Neural cell (in vitro differentiated cells): Measurements from ENCODE around the gene ACVR1C. TPM values are rescaled to one million over a fixed set of nuclear protein-coding genes. Genes with fewer than 3 reads are reported as not detected.

Experiments
- H2AFZ ChIP-seq: fragments of 200-600, 300-800 bp; sonication (generic), shearing (Covaris generic); 2 replicates; pipeline ENCODE4 v1.6.0; 2014; ENCODE audit warnings: low read depth, mild to moderate bottlenecking, antibody characterized with exemption, low read length, moderate library complexity
- H3F3A ChIP-seq: fragments of 200-600 bp; shearing (Covaris generic); 2 replicates; pipeline ENCODE4 v1.6.1; 2016; ENCODE audit warnings: mild to moderate bottlenecking, moderate library complexity, mixed read lengths, antibody characterized with exemption, low read length; ENCODE audit not compliant: insufficient read depth, poor library complexity, severe bottlenecking
- H3K27ac ChIP-seq: fragments of 200-600, 300-800 bp; sonication (generic), shearing (Covaris generic); 2 replicates; pipeline ENCODE4 v1.5.1; 2014; ENCODE audit warnings: mild to moderate bottlenecking, low read length, moderate library complexity
- H3K27me3 ChIP-seq: fragments of 300-800, 200-600 bp; sonication (generic), shearing (Covaris generic); 2 replicates; pipeline ENCODE4 v1.6.0; 2014; ENCODE audit warnings: mild to moderate bottlenecking, low read depth, low read length, moderate library complexity; ENCODE audit not compliant: insufficient read depth
- H3K36me3 ChIP-seq: fragments of 300-800, 200-600 bp; sonication (generic), shearing (Covaris generic); 2 replicates; pipeline ENCODE4 v1.5.1; 2014; ENCODE audit warnings: mild to moderate bottlenecking, antibody characterized with exemption, low read length, moderate library complexity; ENCODE audit not compliant: insufficient read depth
- H3K4me2 ChIP-seq: fragments of 300-800, 200-600 bp; sonication (generic), shearing (Covaris generic); 2 replicates; pipeline ENCODE4 v1.6.0; 2014; ENCODE audit warnings: mild to moderate bottlenecking, low read length
- H3K4me3 ChIP-seq: fragments of 300-800, 200-600 bp; sonication (generic), shearing (Covaris generic); 2 replicates; pipeline ENCODE4 v1.5.1; 2014; ENCODE audit warnings: mild to moderate bottlenecking, low read length, moderate library complexity
- H3K79me2 ChIP-seq: fragments of 200-600 bp; shearing (Covaris generic); replicated peaks from 2 replicates; pipeline ENCODE4 v1.6.0; 2014; ENCODE audit warnings: mild to moderate bottlenecking, low read length, moderate library complexity; ENCODE audit not compliant: insufficient read depth
- H3K9ac ChIP-seq: fragments of 300-800, 200-600 bp; sonication (generic), shearing (Covaris generic); 2 replicates; pipeline ENCODE4 v1.6.1; 2016; ENCODE audit warnings: mild to moderate bottlenecking, low read length, mixed read lengths
- H3K9me2 ChIP-seq: fragments of 200-600 bp; shearing (Covaris generic); 2 replicates; pipeline ENCODE4 v1.6.1; 2016; ENCODE audit warnings: mild to moderate bottlenecking, low read length, mixed read lengths; ENCODE audit not compliant: insufficient read depth
- H3K9me3 ChIP-seq: fragments of 200-600, 300-800 bp; sonication (generic), shearing (Covaris generic); 2 replicates; pipeline ENCODE4 v1.6.1; 2016; ENCODE audit warnings: mild to moderate bottlenecking, mixed run types, low read length, moderate library complexity, mixed read lengths
- H4K20me1 ChIP-seq: fragments of 200-600 bp; shearing (Covaris generic); 2 replicates; pipeline ENCODE4 v1.6.1; 2016; ENCODE audit warnings: mild to moderate bottlenecking, mixed run types; ENCODE audit not compliant: insufficient read depth
- EP300 ChIP-seq: fragments of 450-650 bp; conservative IDR thresholded peaks from 2 replicates; pipeline ENCODE4 v1.6.1; 2014; ENCODE audit warnings: antibody characterized with exemption, mild to moderate bottlenecking, moderate library complexity; ENCODE audit not compliant: poor library complexity, severe bottlenecking
- EZH2 ChIP-seq: fragments of 200-600, 300-800 bp; shearing (Covaris generic), sonication (generic); IDR thresholded peaks from 2 replicates; pipeline ENCODE4 v1.6.1; 2014; ENCODE audit warnings: antibody characterized with exemption, low read length, borderline replicate concordance, mild to moderate bottlenecking; ENCODE audit not compliant: insufficient read depth, poor library complexity, severe bottlenecking
- MXI1 ChIP-seq: fragments of 450-650 bp; conservative IDR thresholded peaks from 2 replicates; pipeline ENCODE4 v1.6.1; 2014; ENCODE audit warnings: antibody characterized with exemption, mild to moderate bottlenecking; ENCODE audit not compliant: poor library complexity, severe bottlenecking
- POLR2AphosphoS5 ChIP-seq: IDR thresholded peaks from 2 replicates; pipeline ENCODE4 v1.6.1; 2012
- RAD21 ChIP-seq: fragments of 450-650 bp; conservative IDR thresholded peaks from 2 replicates; pipeline ENCODE4 v1.6.1; 2014; ENCODE audit warnings: antibody characterized with exemption, mild to moderate bottlenecking, moderate library complexity
- SMC3 ChIP-seq: fragments of 450-650 bp; conservative IDR thresholded peaks from 2 replicates; pipeline ENCODE4 v1.6.1; 2014; ENCODE audit warnings: antibody characterized with exemption, mild to moderate bottlenecking, moderate library complexity; ENCODE audit not compliant: poor library complexity
- TAF1 ChIP-seq: IDR thresholded peaks from 2 replicates; pipeline ENCODE4 v1.6.1; 2012; ENCODE audit warnings: low read depth
- polyA plus RNA-seq: library from polyadenylated mRNA; depleted of rRNA; stranded (reverse); fragments of >200 nt; gene quantifications from 2 replicates; pipeline ENCODE4 v1.2.3, GENCODE V29; 2014
- TF ChIP-seq, protein P1 (sequence below): fragments of 450-650 bp; IDR thresholded peaks from 2 replicates; pipeline ENCODE4 v1.5.1; 2014; ENCODE audit warnings: antibody characterized with exemption, mild to moderate bottlenecking, moderate library complexity; ENCODE audit not compliant: poor library complexity, severe bottlenecking
- TF ChIP-seq, protein P2 (sequence below): IDR thresholded peaks from 2 replicates; pipeline ENCODE4 v1.6.1; 2012; ENCODE audit warnings: borderline replicate concordance

The ACVR1C gene
- polyA plus RNA-seq, 1 donor from 2014 or later: 0.26 TPM

DNA sequence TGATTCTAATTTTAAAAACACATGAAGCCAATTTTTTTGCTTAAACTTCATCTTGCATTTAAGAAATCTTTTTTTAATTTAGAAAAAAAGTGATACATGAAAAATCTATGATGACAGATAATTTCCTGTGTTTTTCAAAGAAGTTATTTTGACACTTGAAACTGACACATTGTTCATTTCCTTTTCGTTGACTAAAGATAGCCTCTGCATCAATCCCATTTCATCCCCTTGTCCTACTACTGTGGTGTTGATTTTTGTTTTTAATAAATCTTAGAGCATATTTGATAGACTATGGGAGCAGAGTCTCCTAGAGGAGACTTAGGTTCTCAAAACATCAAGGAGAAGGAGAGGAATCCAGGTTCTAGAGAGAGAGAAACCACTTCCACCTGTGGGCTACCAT, 70.9 kb downstream of the ACVR1C start:
- Histone ChIP-seq H3K27me3 (no peaks in the 10 kb centered on the region), H3K9me3 (no peaks in the 10 kb centered on the region), H3F3A (no peaks in the 10 kb centered on the region), H3K9me2 (no peaks in the 10 kb centered on the region), H3K36me3 (no peaks in the 10 kb centered on the region), H3K9ac (no peak overlapping the region), H4K20me1 (no peaks in the 10 kb centered on the region), H3K4me3 (no peak overlapping the region), H3K27ac (no peak overlapping the region), H2AFZ (no peak overlapping the region), H3K79me2 (no peaks in the 10 kb centered on the region), H3K4me2 (no peak overlapping the region)
- TF ChIP-seq, protein P1, sequence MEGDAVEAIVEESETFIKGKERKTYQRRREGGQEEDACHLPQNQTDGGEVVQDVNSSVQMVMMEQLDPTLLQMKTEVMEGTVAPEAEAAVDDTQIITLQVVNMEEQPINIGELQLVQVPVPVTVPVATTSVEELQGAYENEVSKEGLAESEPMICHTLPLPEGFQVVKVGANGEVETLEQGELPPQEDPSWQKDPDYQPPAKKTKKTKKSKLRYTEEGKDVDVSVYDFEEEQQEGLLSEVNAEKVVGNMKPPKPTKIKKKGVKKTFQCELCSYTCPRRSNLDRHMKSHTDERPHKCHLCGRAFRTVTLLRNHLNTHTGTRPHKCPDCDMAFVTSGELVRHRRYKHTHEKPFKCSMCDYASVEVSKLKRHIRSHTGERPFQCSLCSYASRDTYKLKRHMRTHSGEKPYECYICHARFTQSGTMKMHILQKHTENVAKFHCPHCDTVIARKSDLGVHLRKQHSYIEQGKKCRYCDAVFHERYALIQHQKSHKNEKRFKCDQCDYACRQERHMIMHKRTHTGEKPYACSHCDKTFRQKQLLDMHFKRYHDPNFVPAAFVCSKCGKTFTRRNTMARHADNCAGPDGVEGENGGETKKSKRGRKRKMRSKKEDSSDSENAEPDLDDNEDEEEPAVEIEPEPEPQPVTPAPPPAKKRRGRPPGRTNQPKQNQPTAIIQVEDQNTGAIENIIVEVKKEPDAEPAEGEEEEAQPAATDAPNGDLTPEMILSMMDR: no peak
- TF ChIP-seq SMC3 (no peak), EP300 (no peak), TAF1 (no peak), RAD21 (no peak), MXI1 (no peak), POLR2AphosphoS5 (no peak), EZH2 (no peak)
- TF ChIP-seq, protein P2, sequence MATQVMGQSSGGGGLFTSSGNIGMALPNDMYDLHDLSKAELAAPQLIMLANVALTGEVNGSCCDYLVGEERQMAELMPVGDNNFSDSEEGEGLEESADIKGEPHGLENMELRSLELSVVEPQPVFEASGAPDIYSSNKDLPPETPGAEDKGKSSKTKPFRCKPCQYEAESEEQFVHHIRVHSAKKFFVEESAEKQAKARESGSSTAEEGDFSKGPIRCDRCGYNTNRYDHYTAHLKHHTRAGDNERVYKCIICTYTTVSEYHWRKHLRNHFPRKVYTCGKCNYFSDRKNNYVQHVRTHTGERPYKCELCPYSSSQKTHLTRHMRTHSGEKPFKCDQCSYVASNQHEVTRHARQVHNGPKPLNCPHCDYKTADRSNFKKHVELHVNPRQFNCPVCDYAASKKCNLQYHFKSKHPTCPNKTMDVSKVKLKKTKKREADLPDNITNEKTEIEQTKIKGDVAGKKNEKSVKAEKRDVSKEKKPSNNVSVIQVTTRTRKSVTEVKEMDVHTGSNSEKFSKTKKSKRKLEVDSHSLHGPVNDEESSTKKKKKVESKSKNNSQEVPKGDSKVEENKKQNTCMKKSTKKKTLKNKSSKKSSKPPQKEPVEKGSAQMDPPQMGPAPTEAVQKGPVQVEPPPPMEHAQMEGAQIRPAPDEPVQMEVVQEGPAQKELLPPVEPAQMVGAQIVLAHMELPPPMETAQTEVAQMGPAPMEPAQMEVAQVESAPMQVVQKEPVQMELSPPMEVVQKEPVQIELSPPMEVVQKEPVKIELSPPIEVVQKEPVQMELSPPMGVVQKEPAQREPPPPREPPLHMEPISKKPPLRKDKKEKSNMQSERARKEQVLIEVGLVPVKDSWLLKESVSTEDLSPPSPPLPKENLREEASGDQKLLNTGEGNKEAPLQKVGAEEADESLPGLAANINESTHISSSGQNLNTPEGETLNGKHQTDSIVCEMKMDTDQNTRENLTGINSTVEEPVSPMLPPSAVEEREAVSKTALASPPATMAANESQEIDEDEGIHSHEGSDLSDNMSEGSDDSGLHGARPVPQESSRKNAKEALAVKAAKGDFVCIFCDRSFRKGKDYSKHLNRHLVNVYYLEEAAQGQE: no peak

DNA sequence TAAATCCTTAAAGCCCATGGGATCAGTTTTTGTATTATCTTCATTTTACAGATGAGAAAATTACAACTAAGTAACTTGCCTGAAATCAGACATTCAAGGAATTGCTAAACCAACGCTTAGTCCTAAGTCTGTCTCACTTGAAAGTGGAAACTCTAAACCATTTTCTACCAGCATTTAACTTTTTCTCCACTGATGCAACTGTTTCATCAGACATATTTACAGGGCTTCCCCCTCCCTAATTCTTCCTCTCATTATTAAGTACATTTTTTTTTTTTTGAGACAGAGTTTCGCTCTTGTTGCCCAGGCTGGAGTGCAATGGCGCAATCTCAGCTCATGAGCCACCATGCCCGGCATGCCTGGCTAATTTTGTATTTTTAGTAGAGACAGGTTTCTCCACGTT, 88.6 kb downstream of the ACVR1C start:
- Histone ChIP-seq H3K9ac (no peak overlapping the region), H3K27ac (no peak overlapping the region), H3F3A (no peaks in the 10 kb centered on the region), H3K27me3 (no peaks in the 10 kb centered on the region), H4K20me1 (no peaks in the 10 kb centered on the region), H3K4me3 (no peak overlapping the region), H3K9me2 (no peaks in the 10 kb centered on the region), H3K9me3 (no peaks in the 10 kb centered on the region), H3K36me3 (no peaks in the 10 kb centered on the region), H3K4me2 (no peak overlapping the region), H3K79me2 (no peaks in the 10 kb centered on the region), H2AFZ (no peak overlapping the region)
- TF ChIP-seq, protein P2: no peak
- TF ChIP-seq SMC3: no peak
- TF ChIP-seq RAD21: no peak
- TF ChIP-seq, protein P1: no peak
- TF ChIP-seq TAF1: no peak
- TF ChIP-seq MXI1: no peak
- no peak for TF ChIP-seq POLR2AphosphoS5
- TF ChIP-seq EZH2: no peak
